ENCODE results near the gene CRTC3.

- TF ChIP-seq POLR2AphosphoS5 (IDR thresholded peaks at IDR 0.05): no peak
- TF ChIP-seq CTCF (IDR thresholded peaks at IDR 0.05): no peak
- no peak for TF ChIP-seq POLR2A (IDR thresholded peaks at IDR 0.05; ENCODE audit: low read depth)
- no peak for TF ChIP-seq EP300 (IDR thresholded peaks at IDR 0.05)
These were observed 117.6 kb downstream of the CRTC3 start for GRCh38 chr15:90647326-90647725.

All from esophagus muscularis mucosa (tissue), 4 donors.